ENCODE data around the gene PLIN4. TPM values are rescaled to one million over a fixed set of nuclear protein-coding genes. Genes with fewer than 3 reads are reported as not detected.

Gene PLIN4
- polyA plus RNA-seq, 1 experiment = 0.07 TPM

DNA sequence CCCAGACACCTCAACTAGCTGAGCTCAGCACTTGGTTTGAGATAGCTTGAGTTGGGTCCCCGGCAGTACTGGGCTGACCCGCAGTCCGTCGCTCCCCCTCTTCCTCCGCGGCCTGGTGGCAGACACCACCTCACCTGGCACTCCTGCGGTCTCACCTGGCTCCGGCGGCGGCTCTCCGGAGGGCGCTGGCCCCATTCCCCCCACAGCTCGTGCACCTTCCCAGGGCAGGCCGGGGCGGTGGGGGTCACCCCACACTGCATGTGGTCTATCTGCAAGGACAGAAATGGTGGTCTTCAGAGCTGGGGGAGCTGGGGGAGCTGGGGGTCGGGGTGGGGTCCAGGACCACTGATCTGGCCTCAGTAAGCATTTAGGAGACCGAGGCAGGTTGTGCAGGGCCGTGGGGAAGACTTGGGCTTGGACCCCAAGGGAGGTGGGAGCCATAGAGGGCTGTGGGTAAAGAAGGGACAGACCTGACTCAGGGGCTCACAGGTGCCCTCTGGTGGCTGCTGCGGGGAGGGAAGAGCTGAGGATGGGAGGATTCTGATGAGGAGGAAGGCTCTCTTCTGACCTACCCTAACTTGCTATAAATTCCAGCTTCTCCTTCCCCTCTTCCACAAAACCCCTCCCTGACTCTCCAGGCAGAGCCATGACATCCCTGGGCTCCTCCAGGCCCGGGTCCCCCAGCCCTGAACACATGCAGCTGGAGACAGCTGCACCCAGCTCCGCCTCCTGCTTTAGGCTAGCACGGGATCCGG, 6.7 kb upstream of the PLIN4 start:
- POLR2A ChIA-PET = no interaction called here
- DNase-seq (ENCODE audit: low read depth, low spot score) = no peak

GRCh38 chr19:4523306-4524110, 5.2 kb upstream of the PLIN4 start:
- ChIA-PET CTCF (interaction anchor here (1.1 to 2.2 kb wide), 6 partner anchors 11 to 113 kb away, joined by 3 to 13 read pairs (median 8); partner anchors contain the start of gene PLIN5), POLR2A (interaction anchor here (0.9 kb wide), 1 partner anchor 111 kb away, joined by 3 read pairs; no protein-coding TSS in a partner anchor)
- no peak overlapping the region for H3K27ac ChIP-seq (ENCODE audit: low read depth, low read length)
- no peak overlapping the region for H3K4me3 ChIP-seq (ENCODE audit: low read depth, low read length)
- peaks cover 4% of the 10 kb centered on the region for H3K27me3 ChIP-seq (ENCODE audit: control insufficient read depth, insufficient read depth, low read length)
- no peak for DNase-seq (ENCODE audit: low read depth, low spot score)
- peak; percentile 63 for TF ChIP-seq CTCF (IDR thresholded peaks at IDR 0.05; ENCODE audit: low read depth, low read length)
- no peaks in the 10 kb centered on the region; the same call in 1 of the 2 replicates for H3K9me3 ChIP-seq (ENCODE audit: control insufficient read depth, insufficient read depth, low read length)

More for the DNA sequence above, 6.7 kb upstream of the PLIN4 start:
- CTCF ChIA-PET = interaction anchor here (0.6 to 2.2 kb wide), 18 partner anchors 9 to 258 kb away, joined by 3 to 13 read pairs (median 4); partner anchors contain the start of genes HDGFL2 and PLIN5
- Histone ChIP-seq H3K4me3 (ENCODE audit: low read depth, low read length) (no peak overlapping the region), H3K27me3 (ENCODE audit: control insufficient read depth, insufficient read depth, low read length) (peaks cover 8% of the 10 kb centered on the region), H3K9me3 (ENCODE audit: control insufficient read depth, insufficient read depth, low read length) (no peaks in the 10 kb centered on the region; the same call in 1 of the 2 replicates), H3K27ac (ENCODE audit: low read depth, low read length) (no peak overlapping the region)
- peak; percentile 77 for TF ChIP-seq CTCF (IDR thresholded peaks at IDR 0.05; ENCODE audit: low read depth, low read length)

- CTCF ChIA-PET = interaction anchor here (0.7 to 2.2 kb wide), 7 partner anchors 12 to 140 kb away, joined by 3 to 13 read pairs (median 7); partner anchors contain the start of gene PLIN5
- no peak overlapping the region for H3K4me3 ChIP-seq (ENCODE audit: low read depth, low read length)
- TF ChIP-seq CTCF (IDR thresholded peaks at IDR 0.05; ENCODE audit: low read depth, low read length) = no peak
- H3K27me3 ChIP-seq (ENCODE audit: control insufficient read depth, insufficient read depth, low read length) = peaks cover 4% of the 10 kb centered on the region
- DNase-seq (ENCODE audit: low read depth, low spot score) = no peak
- no peak overlapping the region for H3K27ac ChIP-seq (ENCODE audit: low read depth, low read length)
- H3K9me3 ChIP-seq (ENCODE audit: control insufficient read depth, insufficient read depth, low read length) = no peaks in the 10 kb centered on the region; the same call in 1 of the 2 replicates
- POLR2A ChIA-PET = no interaction called here
Observed at GRCh38 chr19:4522291-4523002, 4.2 kb upstream of the PLIN4 start.

DNA sequence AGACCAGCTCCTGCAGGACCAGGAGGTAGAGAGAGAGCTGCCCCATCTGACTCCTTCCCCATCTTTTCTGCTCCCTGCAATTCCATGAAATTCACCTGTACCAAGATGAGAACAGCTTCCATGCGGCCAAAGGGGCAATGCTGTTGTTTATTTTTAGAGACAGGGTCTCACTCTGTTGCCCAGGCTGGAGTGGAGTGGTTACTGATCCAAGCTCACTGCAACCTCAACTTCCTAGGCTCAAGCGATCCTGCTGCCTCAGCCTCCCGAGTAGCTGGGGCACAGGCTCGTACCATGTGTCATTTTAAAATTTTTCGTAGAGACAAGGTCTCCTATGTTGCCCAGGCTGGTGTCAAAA, 3.6 kb upstream of the PLIN4 start:
- ChIA-PET POLR2A (interaction anchor here (0.6 kb wide), 1 partner anchor 70 kb away, joined by 3 read pairs; no protein-coding TSS in a partner anchor), CTCF (interaction anchor here (0.5 to 1.6 kb wide), 2 partner anchors 113 to 114 kb away, joined by 3 to 7 read pairs; no protein-coding TSS in a partner anchor)
- H3K27me3 ChIP-seq (ENCODE audit: control insufficient read depth, insufficient read depth, low read length) = peaks cover 4% of the 10 kb centered on the region
- DNase-seq (ENCODE audit: low read depth, low spot score) = no peak
- no peak overlapping the region for H3K4me3 ChIP-seq (ENCODE audit: low read depth, low read length)
- no peak overlapping the region for H3K27ac ChIP-seq (ENCODE audit: low read depth, low read length)
- TF ChIP-seq CTCF (IDR thresholded peaks at IDR 0.05; ENCODE audit: low read depth, low read length) = no peak
- no peaks in the 10 kb centered on the region; the same call in 1 of the 2 replicates for H3K9me3 ChIP-seq (ENCODE audit: control insufficient read depth, insufficient read depth, low read length)
